HG03159 (cell line): ENCODE data around the gene HNRNPU.

Source experiments
- ATAC-seq: cut with Tn5 transposase; IDR thresholded peaks from one replicate; pipeline ENCODE4 v1.9.1; 2021; ENCODE audit warnings: mild to moderate bottlenecking, moderate library complexity; ENCODE audit not compliant: unreplicated experiment

The HNRNPU gene

DNA sequence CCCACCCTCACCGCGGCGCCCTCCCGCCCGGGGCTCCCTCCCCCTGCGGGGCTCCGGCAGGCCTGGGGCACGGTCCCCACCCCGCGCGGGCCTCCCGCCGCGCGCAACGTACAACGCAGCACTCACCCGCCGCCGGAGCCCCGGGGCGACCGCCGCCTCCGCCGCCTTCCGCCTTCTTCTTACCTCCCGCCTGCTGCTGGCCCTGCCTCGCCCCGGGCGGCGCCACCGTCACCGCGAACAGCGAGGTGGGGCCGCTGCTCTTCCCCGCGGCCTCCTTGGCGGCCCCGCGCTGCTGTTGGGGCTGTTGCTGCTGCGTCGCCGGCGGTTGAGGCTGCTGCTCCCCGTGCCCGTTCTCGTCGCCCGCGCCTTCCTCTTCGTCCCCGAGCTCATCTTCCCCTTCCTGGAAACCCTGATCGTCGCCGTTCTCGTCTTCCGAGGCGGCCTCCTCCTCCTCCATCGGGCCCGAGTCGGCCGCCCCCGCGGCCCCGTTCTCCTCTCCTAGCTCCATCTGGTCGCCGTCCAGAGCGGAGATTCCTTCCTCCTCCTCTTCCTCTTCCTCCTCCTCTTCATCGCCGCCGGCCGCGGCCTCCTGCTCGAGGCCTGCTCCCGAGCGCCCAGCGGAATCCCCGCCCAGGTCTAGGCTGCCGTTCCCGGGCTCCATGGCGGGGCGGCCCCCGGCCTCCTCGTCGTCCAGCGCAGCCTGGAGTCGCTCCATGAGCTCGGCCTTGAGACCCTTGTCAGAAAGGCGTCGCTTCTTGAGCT is 671 bp downstream of the HNRNPU start:
- peak; percentile 17 for ATAC-seq

DNA sequence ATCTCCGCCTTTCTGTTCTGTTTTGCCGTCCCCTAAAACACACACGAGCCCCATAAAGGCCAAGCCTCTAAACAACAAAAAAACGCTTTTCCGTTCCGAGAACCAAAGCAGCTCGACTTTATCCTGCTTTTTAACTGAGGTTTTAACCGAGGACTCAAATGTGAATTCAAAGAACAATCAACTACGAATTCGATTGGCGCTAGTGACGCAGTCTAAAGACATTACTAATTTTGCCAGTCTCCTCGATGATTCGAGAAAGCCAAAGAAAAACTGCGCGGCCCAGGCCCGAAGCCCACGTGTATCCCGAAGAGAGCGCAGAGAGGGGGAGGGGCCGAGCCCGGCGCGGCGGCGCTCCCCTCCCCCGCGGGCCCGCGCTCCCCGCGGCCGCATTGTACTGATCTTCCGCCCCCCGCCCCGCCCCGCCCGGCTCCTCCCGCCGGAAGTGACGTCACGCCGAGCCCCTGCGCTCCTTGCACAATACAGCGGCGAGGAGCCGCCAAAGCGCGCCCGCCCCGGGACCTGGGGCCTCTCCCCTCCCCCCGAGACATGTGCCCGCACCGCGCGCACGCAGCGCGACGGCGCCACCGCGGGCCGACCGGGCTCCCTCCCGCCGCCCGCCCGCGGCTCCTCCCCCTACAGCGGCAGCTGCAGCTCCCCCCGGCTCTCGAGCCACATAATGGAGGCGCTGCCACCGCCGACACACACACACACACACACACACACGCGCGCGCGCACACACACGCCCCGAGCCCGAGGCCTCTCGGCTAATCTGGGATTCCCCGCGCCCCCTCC is 1.4 kb downstream of the HNRNPU start:
- ATAC-seq, result peak; percentile 52

DNA sequence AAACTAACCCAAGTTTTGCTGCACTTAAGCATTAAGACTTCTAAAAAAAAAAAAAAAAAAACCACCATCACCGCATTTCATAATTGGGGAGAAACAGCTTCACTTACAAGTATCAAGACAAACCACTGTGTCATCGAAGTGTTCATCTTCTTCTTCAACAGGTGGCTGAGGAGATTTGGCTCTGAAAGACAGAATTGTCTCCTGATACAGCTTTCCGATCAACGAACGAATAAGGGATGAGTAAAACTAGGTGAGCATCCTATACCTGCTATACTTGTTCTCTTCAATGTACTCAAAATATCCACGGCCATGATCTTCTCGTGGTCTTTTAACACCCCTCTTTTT is 2.0 kb downstream of the HNRNPU start:
- ATAC-seq, result no peak

DNA sequence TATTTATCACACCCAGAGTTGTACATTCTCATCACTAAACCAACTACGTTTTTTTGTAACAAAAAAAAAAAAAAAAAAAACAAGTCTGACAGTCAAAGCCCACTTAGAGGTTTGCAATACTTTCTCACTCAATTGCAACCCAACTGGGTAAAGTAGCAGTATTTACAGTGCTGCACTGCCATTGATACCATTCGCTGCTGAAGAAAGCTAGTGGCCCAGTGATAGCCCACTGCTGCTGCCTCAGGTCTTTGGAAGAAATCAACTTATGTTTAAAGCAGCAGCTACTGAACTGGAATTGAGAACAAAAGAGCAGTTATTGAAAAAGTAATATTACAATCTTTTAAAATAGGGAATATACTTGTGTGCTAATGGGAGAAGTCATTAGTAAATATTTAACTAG is 2.7 kb downstream of the HNRNPU start:
- no peak for ATAC-seq

DNA sequence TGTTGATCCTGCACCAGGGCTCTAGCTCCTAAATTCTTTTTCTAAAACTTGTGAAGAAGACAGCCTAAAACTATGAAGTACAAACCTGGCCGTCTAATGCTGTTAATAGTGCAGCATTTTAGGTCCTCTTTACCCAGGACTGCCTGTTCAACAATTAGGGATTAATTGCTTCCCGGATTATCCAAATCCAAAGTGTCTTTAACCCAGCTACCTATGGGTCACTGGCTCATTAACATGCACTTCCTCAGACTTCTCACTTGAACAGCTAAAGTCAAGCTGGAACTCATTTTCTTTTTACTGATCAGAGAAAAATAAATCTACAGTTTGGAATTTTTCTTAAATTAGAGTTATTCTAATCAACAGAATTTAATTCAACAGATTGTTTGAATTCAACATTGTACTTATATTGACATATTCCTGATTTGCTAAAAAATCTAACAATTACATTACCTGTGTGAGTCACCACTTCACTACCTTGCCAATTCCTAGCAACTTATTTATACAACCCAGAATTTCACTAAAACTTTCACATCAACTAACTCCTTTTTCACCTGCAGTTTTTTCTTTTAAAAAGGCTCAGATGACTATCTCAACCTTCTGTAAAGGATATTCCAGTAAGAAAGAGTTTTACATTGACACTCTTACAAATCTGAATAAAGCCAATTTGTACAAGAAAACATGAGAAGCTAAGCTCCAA is 3.3 kb downstream of the HNRNPU start:
- ATAC-seq, result no peak

DNA sequence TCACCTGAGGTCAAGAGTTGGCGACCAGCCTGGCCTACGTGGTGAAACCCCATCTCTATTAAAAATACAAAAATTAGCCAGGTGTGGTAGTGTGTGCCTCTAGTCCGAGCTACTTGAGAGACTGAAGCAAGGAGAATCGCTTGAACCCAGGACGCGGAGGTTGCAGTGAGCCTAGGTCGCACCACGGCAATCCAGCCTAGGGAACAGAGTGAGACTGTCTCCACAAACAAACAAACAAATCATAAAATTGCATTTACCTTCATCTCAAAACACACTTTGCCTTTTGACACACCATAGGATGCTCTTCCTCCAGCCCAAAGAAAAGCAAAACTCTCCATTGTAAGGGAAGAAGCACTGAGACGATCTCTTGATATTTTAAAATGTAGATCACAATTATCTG is 4.3 kb downstream of the HNRNPU start:
- ATAC-seq, result no peak

DNA sequence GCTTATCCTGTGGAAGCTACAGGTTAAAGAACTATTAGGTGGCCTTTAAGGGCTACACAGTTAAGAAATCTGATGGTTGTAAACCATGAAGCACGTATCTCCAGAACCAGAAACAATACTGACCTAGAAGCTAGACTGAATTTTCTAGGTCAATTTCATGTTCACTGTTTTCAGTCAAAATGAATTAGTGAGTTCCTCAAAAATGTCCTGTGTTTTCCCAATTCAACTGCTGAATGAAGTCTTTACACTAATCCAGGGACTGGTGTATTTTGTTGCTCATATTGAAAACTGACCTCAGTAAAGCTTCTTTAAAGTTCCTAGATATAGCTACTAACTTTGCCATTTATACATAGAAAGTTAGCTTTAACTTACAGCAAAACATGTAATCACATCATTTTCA is 6.0 kb downstream of the HNRNPU start:
- no peak for ATAC-seq

DNA sequence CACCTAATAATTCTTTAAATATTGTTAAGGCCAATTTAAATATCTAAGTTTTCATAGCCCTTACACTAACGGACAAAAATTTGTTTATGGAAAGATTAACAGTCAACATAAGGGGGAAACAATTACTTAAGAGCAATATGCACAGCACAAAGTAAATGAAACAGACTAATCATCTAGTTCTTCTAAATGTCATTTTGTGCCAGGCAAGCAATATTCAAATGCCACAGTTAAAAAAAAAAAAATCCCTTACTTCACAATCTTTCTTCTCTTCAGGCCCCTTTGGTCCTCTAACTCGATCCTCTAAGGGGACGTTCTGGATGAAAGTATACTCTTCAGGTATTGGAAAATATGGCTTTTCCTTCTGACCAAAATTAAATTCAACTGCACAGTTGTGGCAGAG is 6.6 kb downstream of the HNRNPU start:
- ATAC-seq, result no peak

DNA sequence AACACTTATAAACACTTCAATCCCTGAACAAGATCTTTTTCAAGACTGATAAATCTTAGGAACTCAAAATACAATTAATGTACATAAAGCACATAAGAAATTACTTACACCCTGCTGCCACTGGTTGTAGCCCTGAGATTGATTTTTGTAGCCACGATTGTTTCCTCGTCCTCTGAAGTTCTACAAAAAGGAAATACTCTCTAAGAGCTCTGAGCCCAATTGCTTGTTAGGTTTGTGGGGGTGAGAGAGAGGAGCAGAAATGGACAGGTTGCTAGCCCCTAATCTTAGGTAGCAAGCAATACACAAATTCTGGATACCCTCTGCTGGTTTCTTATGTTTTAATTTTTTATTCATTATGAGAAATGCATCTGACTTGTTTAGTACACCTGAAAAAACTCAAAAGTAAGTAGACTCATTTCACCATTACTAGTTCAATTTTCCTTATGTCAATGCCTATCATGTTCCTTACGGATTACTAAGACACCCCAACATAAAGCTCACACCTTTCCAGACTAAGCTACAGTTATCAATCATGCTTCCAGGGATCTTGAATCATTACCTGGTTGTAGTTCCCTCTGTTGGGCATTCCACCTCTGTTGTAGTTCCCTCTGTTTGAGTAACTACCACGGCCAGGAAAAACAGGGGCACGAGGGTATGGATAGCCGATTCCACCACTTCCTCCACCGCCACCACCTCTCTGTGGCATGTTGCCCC is 9.3 kb downstream of the HNRNPU start:
- no peak for ATAC-seq

DNA sequence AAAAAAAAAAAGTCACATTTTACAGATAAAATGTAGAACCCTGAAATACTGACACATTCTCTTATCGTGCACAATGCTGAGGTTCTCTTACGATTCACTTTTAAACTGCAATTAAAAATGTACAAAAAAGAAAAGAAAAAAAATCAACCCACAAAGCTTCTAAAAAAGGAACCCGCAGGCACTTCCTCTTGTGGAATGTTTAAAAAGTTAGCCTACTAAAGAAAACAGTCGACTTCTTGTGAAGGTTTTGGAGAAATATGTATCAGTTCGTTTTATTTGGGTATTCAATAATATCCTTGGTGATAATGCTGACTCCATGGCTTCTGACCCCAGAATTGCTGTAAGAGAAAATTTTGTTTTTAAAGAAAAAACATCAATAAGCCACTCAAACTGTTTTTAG is 10.2 kb downstream of the HNRNPU start:
- ATAC-seq, result no peak

DNA sequence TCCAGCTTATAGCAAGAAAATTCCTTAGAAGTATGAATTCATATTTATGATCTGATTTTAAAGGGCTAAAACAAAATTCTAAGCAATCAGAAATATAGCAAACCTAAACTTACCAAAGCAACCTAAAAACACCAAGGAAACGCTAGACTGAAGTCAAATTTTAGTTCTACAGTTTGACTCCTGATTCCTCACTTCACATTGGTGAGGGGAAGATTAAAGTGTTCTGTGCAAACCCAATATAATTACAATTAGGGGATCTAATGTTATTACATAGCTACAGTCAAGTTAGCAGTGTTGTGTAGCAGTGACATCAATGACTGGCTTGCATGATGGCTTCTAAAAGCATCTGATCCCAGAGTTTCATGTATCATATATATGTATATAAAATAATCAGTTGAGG is 11.6 kb downstream of the HNRNPU start:
- ATAC-seq, result no peak

DNA sequence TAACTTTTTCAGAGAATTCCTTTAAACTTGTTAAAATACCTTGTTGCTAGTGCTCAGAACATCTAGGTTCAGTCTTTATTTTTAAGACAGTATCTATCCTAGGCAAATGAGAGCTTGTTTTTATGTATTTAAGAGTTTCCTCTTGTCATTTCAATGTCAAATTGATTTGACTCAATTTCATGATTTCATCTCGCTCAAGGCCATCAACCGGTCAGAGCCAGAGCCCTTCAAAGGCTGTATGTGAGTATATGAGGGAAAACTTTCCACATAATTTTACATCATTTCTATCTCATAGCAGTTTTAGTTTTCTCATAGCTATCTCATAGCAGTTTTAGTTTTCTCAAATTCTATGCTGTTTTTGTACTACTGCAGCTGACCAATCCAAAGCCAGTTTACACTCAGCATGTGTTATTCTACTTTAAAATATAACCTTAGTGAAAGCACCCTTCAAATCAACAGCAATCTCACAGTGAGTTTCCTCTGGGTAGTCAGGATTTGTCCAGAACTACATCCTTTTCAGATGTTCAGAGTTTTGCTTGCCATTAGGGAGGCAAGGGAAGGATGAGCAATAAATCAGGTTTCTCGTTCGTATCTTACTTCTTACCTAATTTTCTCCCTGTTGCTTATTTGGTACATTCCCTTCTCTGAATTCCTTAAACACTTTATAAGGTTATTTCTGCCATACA is 12.7 kb downstream of the HNRNPU start:
- no peak for ATAC-seq

DNA sequence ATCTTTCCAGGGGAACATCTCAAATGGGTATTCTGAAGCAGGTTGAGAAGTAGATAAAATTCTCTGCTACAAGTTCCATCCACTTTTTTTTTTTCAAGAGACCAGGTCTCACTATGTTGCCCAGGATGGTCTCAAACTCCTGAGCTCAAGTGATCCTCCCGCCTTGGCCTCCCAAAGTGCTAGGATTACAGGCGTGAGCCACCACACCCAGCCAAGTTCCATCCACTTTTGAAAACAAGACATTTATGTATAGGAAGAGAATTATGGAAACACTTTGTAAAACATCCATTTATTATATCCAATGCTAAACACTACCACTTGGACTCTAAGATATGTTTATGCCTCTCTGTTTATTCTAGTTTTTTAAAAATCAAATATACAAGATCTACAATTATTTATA is 13.4 kb downstream of the HNRNPU start:
- no peak for ATAC-seq

DNA sequence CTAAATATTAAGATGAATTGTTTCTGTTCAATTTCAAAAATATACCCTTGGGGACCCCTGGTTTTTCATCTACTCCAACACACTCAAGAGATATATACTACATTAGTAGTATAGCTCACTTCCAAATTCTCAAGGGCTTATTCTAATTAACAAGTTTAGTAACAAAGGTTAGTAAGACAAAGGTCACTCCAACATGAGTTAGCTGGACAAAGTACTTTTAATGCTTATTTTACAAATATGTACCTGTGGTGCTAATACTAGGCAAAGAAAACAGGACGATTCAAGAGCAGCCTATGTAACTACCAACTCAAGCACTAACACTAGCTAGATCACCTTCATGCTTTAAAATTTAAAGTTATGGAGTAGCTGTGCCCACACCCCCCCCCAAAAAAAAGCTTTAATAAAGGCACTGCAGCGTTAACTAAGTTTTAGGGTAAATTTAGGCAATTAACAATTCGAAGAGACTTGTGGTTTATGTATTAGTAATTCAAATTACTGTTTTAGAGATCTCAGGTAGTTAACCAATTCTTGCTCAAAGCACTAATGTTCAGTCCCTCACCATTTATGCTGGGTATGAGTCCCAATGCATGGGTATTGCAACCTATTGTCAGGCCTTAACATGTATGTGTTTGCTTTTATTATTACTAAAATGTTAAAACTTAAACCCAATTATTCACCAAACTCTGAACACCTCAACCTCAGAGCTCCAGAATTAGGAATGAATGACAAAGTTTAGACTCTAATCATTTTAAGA is 14.1 kb downstream of the HNRNPU start:
- no peak for ATAC-seq

DNA sequence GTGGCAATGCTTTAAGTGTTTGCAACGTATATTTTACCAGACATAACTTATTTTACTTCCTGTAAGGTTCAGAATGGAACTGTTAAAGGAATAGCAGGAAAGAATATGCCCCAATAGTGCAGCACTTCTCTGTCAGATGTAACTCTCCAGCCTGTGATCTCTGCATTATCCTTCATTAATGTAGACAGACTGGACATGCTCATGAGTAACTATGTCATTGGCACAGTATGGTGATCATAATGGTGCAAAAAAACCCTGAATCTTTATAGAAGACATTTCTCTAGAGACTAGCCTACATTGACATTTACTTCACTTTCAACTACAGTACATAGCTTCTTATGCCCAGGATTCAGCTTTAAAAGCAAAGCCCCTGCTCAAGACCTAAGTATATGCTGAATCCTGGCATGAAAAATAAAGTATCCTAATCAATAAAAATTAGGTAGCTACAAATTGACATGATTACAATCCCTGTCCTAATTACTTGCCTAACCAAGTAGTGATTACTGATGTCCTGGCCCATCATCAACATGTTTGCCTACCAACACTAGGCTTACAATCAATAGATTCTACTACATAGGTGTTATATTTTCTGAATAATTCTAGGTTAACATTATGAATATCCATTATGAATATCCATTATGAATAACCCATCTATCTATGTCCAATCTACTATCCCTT is 15.0 kb downstream of the HNRNPU start:
- no peak for ATAC-seq

DNA sequence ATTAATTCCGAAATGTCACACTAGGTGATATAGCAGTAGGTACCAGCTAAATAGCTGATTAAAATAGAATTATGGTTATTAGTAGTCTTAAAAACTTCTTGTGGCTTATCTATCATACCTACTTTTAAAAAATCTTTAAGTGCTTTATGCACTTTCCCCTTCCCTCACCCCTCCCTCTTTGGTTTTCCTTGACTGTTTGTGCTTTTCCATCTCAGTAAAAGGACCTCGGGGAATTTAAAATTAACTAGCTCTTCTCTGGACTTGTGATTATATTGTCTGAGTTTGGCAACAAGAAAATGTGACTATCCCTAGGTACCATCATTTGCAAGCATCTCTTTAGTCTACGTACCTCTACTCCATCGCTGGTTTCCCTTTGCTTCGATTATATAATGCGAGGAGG is 17.7 kb downstream of the HNRNPU start:
- ATAC-seq, result no peak

DNA sequence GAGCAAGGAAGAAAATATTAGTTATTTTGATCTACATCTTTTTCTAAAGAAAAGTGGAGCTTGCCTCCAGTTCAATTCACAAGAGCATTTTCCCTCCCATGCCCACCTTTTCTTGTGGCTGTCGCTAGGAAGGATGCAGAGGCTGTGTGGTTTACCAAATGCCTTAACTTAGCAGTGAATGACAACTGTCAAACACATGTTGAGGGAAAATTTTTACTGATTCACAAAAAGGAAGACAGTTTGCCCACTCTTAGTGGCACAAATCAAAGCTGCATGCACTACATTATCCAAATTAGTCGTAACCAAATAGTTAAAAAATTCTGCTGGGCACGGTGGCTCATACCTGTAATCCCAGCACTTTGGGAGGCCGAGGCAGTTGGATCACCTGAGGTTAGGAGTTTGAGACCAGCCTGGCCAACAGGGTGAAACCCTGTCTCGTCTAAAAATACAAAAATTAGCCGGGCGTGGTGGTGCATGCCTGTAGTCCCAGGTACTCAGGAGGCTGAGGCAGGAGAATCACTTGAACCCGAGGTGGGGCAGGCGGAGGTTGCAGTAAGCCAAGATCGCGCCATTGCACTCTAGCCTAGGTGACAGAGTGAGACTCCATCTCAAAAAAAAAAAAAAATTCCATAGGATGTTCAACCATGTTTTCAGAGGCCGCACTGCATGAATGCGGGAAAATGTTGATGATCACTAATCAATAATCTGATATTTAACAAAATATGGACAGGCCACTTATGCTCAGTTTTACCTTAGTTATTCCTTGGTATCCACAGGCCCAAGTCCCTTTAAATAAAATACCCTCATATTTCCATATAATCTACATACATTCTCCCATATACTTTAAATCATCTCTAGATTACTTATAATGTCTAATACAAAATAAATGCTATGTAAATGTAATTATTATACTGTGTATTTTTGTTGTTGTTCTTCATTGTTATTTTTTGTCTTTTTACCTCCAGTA is 19.9 kb downstream of the HNRNPU start:
- ATAC-seq, result no peak
